Activated CD4-positive, alpha-beta T cell treated with anti-CD3 and anti-CD28 coated beads for 48 hours (primary cell): Measurements from ENCODE around the gene NPPB.

ENCODE experiments used
- DNase-seq: peaks from one replicate; pipeline ENCODE4 v3.0.0-alpha.2; 2020

NPPB gene

GRCh38 chr1:11831945-11832725, 26.6 kb downstream of the NPPB start:
- DNase-seq: no peak

- DNase-seq: no peak
Observed at GRCh38 chr1:11828511-11828910, 30.2 kb downstream of the NPPB start.

- no peak for DNase-seq
Observed at GRCh38 chr1:11826946-11827345, 31.8 kb downstream of the NPPB start.

- no peak for DNase-seq
Observed at GRCh38 chr1:11825131-11825530, 33.6 kb downstream of the NPPB start.

- DNase-seq: no peak
Observed at GRCh38 chr1:11823366-11824137, 35.2 kb downstream of the NPPB start.

- no peak for DNase-seq
Observed at GRCh38 chr1:11822091-11822490, 36.7 kb downstream of the NPPB start.

- DNase-seq: no peak
Observed at GRCh38 chr1:11817192-11817591, 41.6 kb downstream of the NPPB start.

- no peak for DNase-seq
Observed at GRCh38 chr1:11813021-11813420, 45.7 kb downstream of the NPPB start.
